ENCODE data around the gene C2orf81. TPM values are rescaled to one million over a fixed set of nuclear protein-coding genes. Genes with fewer than 3 reads are reported as not detected.

C2orf81 gene
- total and polyA plus RNA-seq, 4 donors: 0.08 to 0.44 (median 0.29) TPM

GRCh38 chr2:74429487-74430451, 8.3 kb upstream of the C2orf81 start:
- WGBS: 46% methylated on average over 18 of the region's 18 CpGs
- H3K4me1 ChIP-seq (ENCODE audit: control insufficient read depth in 4 of 4, insufficient read depth in 4 of 4, low read length in 3 of 4): peaks cover 9 to 42% (median 39%) of the 10 kb centered on the region in 4 donors

More at GRCh38 chr2:74429487-74430451, 8.3 kb upstream of the C2orf81 start:
- DNase-seq (ENCODE audit: low spot score): no peak
- Histone ChIP-seq H3K9me3 (ENCODE audit: control insufficient read depth in 4 of 4, low read length in 3 of 4) (no peaks in the 10 kb centered on the region), H3K9ac (ENCODE audit: low read depth in 1 of 2, low read length in 2 of 2) (no peak overlapping the region), H3K36me3 (ENCODE audit: control insufficient read depth in 4 of 4, insufficient read depth in 3 of 4, low read depth in 1 of 4, low read length in 3 of 4) (peaks cover 10 to 53% (median 38%) of the 10 kb centered on the region in 4 donors), H3K27ac (ENCODE audit: low read depth in 1 of 2, low read length in 2 of 2) (peak overlapping the region; percentile 39 to 80), H3K4me3 (ENCODE audit: low read depth in 1 of 3, low read length in 3 of 3) (peak overlapping the region in 2 of 3 donors; percentile 13 to 31), H3K27me3 (ENCODE audit: control insufficient read depth in 4 of 4, insufficient read depth in 4 of 4, low read length in 3 of 4) (no peaks in the 10 kb centered on the region)
- TF ChIP-seq HNF4G (IDR thresholded peaks at IDR 0.05) (peak; percentile 77), HNF4A (conservative IDR thresholded peaks at IDR 0.05) (peak; percentile 88 to 90), FOXA1 (IDR thresholded peaks at IDR 0.05) (no peak), ZBTB33 (IDR thresholded peaks at IDR 0.05) (peak; percentile 36), EGR1 (IDR thresholded peaks at IDR 0.05; ENCODE audit: low read depth in 2 of 2) (peak in 1 of 2 donors; percentile 13), RAD21 (IDR thresholded peaks at IDR 0.05) (peak; percentile 46 to 64), FOXA2 (IDR thresholded peaks at IDR 0.05) (no peak), SP1 (IDR thresholded peaks at IDR 0.05) (peak; percentile 89), ATF3 (IDR thresholded peaks at IDR 0.05) (peak; percentile 29), CTCF (IDR thresholded peaks at IDR 0.05; ENCODE audit: low read depth, low read length, missing input control) (no peak), NR2F2 (IDR thresholded peaks at IDR 0.05) (peak; percentile 51), JUND (IDR thresholded peaks at IDR 0.05) (peak in 1 of 2 donors; percentile 45), REST (IDR thresholded peaks at IDR 0.05) (peak; percentile 57), YY1 (IDR thresholded peaks at IDR 0.05) (peak; percentile 76), RXRA (IDR thresholded peaks at IDR 0.05) (peak; percentile 87 to 88), MAX (IDR thresholded peaks at IDR 0.05) (peak; percentile 34), TAF1 (conservative IDR thresholded peaks at IDR 0.05) (no peak), GABPA (IDR thresholded peaks at IDR 0.05 in 1 of 2, conservative IDR thresholded peaks at IDR 0.05 in 1 of 2) (peak in 1 of 2 donors; percentile 65)

Measured in liver (tissue), 9 donors.